Adrenal gland (tissue), 5 donors: Measurements from ENCODE around the gene PHF12.

ENCODE experiments used
- CTCF ChIP-seq, 6 experiments: fragments of 450-650 bp in 4 of 6; fragments of 200-600 bp in 2 of 6; sonication (generic) in 1 of 6; IDR thresholded peaks; 1 replicate in 5 of 6; 2 replicates in 1 of 6; pipeline versions ENCODE4 v1.5.1 to v1.8.0; 2016 to 2021; ENCODE audit warnings: antibody characterized with exemption in 6 of 6, mild to moderate bottlenecking in 2 of 6, moderate library complexity in 1 of 6
- POLR2A ChIP-seq, 2 donors: fragments of 450-650 bp; IDR thresholded peaks; one replicate each; pipeline ENCODE4 v1.6.1; 2017; ENCODE audit warnings: antibody characterized with exemption in 2 of 2, mild to moderate bottlenecking in 2 of 2, moderate library complexity in 1 of 2
- donor health status: DM: no; HTN: no; CAD: no.

GRCh38 chr17:28899212-28899815, 52.0 kb downstream of the PHF12 start:
- TF ChIP-seq CTCF (IDR thresholded peaks at IDR 0.05) (no peak), POLR2A (IDR thresholded peaks at IDR 0.05) (no peak)
